GM21825 (cell line): ENCODE data around the gene PARD3B.

Source experiments
- ATAC-seq: cut with Tn5 transposase; IDR thresholded peaks from one replicate; pipeline ENCODE4 v1.9.1; 2021; ENCODE audit warnings: mild to moderate bottlenecking, moderate library complexity; ENCODE audit not compliant: unreplicated experiment

Gene PARD3B

DNA sequence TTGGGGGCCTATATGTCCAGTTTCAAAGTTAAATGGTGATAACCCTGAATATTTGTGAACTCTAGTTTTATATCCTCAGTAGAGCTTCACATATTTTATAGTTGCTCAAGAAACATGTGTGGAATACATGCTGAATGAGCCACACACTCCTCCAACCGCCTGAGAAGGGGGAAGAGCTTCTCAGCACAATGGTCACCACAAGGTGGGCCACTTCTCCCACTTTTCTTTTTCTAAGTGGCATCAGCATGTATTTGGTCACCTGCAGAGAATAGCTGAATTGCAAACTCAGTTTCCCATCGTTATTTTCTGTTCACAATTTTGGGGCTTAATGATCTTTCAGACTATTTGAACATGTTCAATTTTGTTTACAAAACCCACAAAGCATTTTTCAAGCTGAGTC is 340.5 kb downstream of the PARD3B start:
- no peak for ATAC-seq

DNA sequence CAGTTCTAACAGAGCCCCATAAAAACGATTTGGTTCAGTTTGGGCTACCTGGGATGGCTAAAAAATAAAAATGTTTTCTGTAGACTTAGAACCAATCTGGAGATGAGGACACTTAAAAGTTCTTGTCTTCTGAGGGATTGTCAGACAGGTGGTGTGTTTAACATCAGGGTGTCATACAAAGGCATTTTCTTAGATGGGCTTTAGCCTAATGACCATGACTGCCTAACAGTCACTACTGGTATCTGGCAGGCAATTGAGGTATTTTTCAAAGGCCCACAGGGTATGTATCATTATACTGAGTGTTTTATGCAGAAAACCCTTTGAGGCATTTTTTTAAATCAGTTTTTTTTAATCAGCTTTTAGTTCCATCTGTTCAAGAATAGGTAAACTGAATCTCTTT is 341.4 kb downstream of the PARD3B start:
- ATAC-seq = no peak

DNA sequence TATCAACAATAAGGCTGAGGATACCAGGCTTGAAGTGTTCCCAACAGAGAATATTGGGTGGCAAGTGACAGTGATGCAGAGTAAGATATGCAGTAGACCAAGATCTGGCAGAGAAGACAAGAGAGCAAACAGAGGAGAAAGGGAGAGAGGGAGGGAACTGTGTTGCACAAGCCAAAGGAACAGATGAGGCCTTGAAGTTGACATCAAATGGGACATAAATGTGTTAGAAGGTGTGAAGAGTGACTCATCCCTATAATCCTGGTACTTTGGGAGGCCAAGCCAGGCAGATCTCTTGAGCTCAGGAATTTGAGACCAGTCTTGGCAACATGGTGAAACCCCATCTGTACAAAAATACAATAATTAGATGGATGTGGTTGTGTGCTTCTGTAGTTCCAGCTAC is 342.9 kb downstream of the PARD3B start:
- ATAC-seq = no peak

DNA sequence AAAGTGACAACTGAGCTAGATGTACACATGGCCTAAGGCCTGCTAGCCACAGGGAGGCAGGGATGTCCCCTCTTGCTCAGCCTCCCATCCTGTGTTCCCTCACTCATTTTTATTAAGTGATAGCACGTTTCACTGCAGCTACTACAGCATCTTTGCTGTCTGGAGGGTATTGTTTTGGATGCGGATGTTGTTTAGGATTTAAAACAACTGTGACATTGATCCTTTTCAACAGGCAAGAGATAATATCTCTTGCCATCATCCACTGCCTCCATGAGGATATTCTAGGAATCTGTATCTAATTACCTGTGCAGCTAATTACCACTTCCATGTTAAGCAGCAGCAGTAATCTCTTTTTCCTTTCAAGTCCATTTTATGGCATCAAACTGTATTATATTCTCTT is 345.4 kb downstream of the PARD3B start:
- ATAC-seq = no peak

GRCh38 chr2:204891739-204892138 is 346.5 kb downstream of the PARD3B start:
- ATAC-seq = no peak

DNA sequence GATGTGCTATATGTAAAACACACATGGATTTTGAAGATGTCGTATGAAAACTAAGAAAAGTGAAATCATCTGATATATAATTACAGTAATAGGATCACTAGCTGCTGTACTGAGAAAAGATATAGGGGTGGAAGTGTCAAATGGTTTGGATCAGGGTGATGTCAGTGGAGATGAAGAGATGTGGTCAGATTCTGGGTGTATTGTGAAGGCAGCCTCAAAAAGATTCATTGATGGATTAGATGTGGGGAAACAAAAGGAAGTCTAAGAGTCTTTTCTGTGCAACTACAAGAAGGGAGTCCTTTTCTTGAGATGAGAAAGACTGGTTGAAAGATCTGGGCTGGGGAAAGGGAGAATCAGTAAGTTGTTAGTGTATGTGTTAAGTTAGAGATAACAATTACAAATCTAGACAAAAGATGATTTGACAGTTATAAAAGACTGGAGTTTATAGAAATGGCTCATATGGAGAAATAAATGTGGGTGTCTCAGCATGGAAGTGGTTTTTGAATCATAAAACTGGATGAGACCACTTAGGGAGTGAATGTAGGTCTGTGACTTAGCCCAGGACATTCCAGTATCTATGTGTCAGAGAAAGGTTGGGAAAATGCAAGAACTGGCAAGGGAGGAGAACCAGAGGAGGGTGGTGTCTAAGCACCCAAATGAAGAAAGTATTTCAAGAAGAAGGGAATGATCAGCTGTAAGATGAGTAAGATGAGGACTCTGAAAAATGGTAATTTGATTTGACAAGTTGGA is 347.4 kb downstream of the PARD3B start:
- no peak for ATAC-seq

GRCh38 chr2:204896146-204896545 is 350.9 kb downstream of the PARD3B start:
- ATAC-seq = no peak

GRCh38 chr2:204897561-204897960 is 352.3 kb downstream of the PARD3B start:
- ATAC-seq = no peak

GRCh38 chr2:204898928-204899640 is 353.8 kb downstream of the PARD3B start:
- no peak for ATAC-seq

DNA sequence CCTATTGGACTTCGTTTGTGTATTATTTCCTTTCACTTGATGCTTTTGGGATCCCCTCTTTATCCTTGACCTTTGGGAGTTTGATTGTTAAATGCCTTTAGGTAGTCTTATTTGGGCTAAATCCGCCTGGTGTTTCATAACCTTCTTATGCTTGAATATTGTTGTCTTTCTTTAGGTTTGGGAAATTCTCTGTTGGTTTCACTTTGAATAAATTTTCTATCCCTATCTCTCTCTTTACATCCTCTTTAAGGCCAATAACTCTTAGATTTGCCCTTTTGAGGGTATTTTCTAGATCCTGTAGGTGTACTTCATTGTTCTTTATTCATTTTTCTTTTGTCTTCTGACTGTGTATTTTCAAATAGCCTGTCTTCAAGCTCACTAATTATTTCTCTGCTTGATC is 354.7 kb downstream of the PARD3B start:
- ATAC-seq = no peak

GRCh38 chr2:204900487-204900886 is 355.2 kb downstream of the PARD3B start:
- ATAC-seq = no peak

DNA sequence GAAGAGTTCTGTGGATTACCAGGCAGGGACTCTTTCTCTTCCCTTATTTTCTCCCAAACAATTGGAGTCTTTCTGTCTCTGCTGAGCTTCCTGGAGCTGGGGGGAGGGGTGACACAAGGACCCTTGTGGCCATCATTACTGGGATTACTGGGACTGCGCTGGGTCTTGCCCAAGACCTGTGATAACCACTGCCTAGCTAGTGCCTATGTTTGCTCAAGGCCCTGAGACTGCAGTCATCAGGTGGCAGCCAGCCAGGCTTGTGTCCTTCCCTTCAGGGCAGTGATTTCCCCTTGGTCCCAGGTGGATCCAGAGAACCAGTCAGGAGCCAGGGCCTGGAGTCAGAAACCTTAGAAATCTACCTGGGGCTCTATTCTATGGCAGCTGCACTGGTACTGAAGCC is 355.6 kb downstream of the PARD3B start:
- ATAC-seq = no peak

DNA sequence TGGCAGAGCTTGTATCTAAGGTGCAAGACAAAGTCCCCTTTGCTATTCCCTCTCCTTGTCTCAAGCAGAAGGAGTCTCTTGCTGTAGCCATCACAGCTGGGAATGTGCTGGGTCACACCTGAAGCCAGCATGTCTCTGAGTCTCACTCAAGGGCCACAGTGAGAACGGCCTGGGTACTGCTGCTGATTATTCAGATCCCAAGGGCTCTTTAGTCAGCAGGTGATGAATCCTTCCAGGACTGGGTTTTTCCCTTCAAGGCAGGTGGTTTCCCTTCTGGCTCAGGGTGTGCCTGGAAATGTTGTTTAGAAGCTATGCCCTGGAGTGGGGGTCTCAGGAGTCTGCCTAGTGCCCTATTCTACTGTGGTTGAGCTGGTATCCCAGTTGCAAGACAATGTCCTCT is 356.3 kb downstream of the PARD3B start:
- ATAC-seq = no peak

GRCh38 chr2:204909791-204910190 is 364.5 kb downstream of the PARD3B start:
- ATAC-seq = no peak

DNA sequence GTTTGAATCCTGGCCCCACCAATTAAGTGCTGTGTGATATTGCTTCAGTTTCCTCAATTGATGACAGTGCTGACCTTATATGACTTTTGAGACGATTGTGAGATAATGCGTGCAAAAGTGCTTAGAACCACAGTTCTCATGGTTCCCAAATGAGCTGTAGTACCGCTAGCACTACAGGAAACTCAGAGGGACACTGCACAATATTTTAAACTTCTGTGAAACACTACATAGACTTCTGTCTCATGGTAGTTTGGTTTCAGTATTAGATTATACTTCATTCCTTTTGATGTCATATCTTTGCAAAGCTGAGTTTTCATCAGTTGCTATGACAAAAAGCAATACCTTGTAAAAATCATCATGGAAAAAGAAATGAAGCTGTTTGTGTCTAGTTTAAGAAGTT is 368.0 kb downstream of the PARD3B start:
- no peak for ATAC-seq

- no peak for ATAC-seq
Observed at GRCh38 chr2:204913854-204914464, 368.7 kb downstream of the PARD3B start.

DNA sequence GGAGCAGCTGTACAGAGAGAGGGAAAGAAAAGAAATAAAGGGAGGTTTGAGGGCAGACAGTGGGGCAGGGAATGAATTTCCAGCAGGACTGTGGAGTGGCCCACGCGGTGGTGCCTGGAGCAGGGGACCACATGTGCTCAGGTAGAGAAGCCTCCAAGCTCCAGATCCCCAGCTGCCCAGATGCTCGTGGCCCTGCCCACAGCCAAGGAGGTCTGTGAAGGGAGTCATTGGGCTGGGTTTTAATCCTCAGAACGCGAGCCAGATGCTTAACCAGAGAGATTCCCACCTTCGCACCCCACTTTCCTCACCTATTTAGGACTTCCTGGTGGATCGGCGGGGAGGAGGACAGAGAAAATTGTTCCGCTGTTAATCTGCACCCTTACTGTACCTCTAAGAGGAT is 369.4 kb downstream of the PARD3B start:
- ATAC-seq = no peak

GRCh38 chr2:204917089-204917701 is 371.9 kb downstream of the PARD3B start:
- ATAC-seq = no peak

GRCh38 chr2:204920776-204921175 is 375.5 kb downstream of the PARD3B start:
- no peak for ATAC-seq

GRCh38 chr2:204923957-204924356 is 378.7 kb downstream of the PARD3B start:
- no peak for ATAC-seq

DNA sequence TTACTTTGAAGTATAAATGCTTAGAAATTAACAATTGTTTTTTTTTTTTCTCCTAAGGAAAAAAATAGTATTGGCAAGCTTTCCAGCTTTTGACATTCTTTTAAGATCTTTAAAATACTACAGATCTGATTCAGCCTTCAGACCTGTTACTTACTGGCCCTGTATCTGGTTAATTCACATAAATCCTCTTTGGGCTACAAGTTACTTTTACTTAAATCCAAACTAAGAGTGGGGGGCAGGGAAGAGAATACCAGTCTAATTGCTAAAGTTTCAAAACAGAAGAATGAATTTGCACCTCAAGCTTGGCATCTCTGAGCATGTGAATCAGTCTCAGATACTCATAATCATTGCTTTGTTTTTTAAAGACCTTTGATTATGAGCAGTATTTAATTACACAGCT is 386.3 kb downstream of the PARD3B start:
- no peak for ATAC-seq
